H1 (cell line): ENCODE results near the gene C5. TPM values are rescaled to one million over a fixed set of nuclear protein-coding genes. Genes with fewer than 3 reads are reported as not detected.
A peak's percentile ranks its signal among the peaks of the same experiment; 100 is the strongest.

Source experiments
- CTCF ChIA-PET: fragments of 300-600 bp; sonication (Branson Sonifier 250); formaldehyde crosslinking; loops from one replicate; lab custom pipeline; 2021; ENCODE audit not compliant: partially characterized antibody; lab: Charles Lee
- POLR2A ChIA-PET: fragments of 300-600 bp; sonication (Branson Sonifier 250); formaldehyde crosslinking; loops from one replicate; lab custom pipeline; 2021; ENCODE audit warnings: inconsistent platforms; ENCODE audit not compliant: partially characterized antibody; lab: Charles Lee
- DNase-seq, 2 experiments: peaks; one replicate each; pipeline versions ENCODE4 v3.0.0 to v3.0.0-alpha.2; 2010 to 2022; ENCODE audit warnings: low spot score in 2 of 2, low read depth in 1 of 2, mixed read lengths in 1 of 2
- FAIRE-seq: peaks from 2 replicates; lab custom pipeline; 2011; peaks lifted over from hg19 to GRCh38; lab: Jason Lieb, UNC
- H2AFZ ChIP-seq: 2 replicates; pipeline ENCODE4 v1.8.1; 2012; ENCODE audit warnings: low read length, inconsistent platforms
- H2AK5ac ChIP-seq: 2 replicates; pipeline ENCODE4 v1.6.1; 2013; ENCODE audit warnings: low read depth, low read length
- H2BK120ac ChIP-seq: replicated peaks from 2 replicates; pipeline ENCODE3; 2013; ENCODE audit warnings: low read depth, low read length, inconsistent platforms
- H2BK12ac ChIP-seq: 2 replicates; pipeline ENCODE4 v1.6.1; 2013; ENCODE audit warnings: low read depth, low read length
- H2BK15ac ChIP-seq: 2 replicates; pipeline ENCODE4 v1.6.1; 2013; ENCODE audit warnings: low read length
- H2BK20ac ChIP-seq: 2 replicates; pipeline ENCODE4 v1.6.1; 2013; ENCODE audit warnings: low read length
- H2BK5ac ChIP-seq: 2 replicates; pipeline ENCODE4 v1.6.1; 2013; ENCODE audit warnings: low read depth, low read length
- H3K14ac ChIP-seq: 2 replicates; pipeline ENCODE4 v1.6.1; 2013; ENCODE audit warnings: inconsistent platforms; ENCODE audit not compliant: insufficient read length
- H3K18ac ChIP-seq: 2 replicates; pipeline ENCODE4 v1.6.1; 2013; ENCODE audit warnings: low read length; ENCODE audit errors: extremely low read depth
- H3K23ac ChIP-seq: 2 replicates; pipeline ENCODE4 v1.6.1; 2013; ENCODE audit warnings: inconsistent platforms; ENCODE audit not compliant: insufficient read length
- H3K23me2 ChIP-seq: 2 replicates; pipeline ENCODE4 v1.6.1; 2013; ENCODE audit warnings: low read depth, low read length
- H3K27ac ChIP-seq: 2 replicates; pipeline ENCODE4 v1.6.1; 2011; ENCODE audit warnings: low read depth, low read length, inconsistent platforms
- H3K27me3 ChIP-seq, 4 experiments: replicated peaks in 1 of 4; 1 replicate in 1 of 4; 2 replicates in 3 of 4; pipeline versions ENCODE4 v1.6.1 to v1.8.1; 2011 to 2013; ENCODE audit warnings: low read length in 3 of 4, mild to moderate bottlenecking in 3 of 4, inconsistent platforms in 2 of 4, mixed read lengths in 2 of 4, moderate library complexity in 1 of 4; ENCODE audit not compliant: control insufficient read depth in 3 of 4, insufficient read depth in 3 of 4; ENCODE audit errors: extremely low read depth in 1 of 4
- H3K36me3 ChIP-seq, 4 experiments: 2 replicates each; pipeline versions ENCODE4 v1.6.1 to v1.8.1; 2011 to 2013; ENCODE audit warnings: mild to moderate bottlenecking in 4 of 4, low read length in 3 of 4, moderate library complexity in 2 of 4, control low read depth in 1 of 4, inconsistent platforms in 1 of 4; ENCODE audit not compliant: insufficient read depth in 4 of 4, control insufficient read depth in 2 of 4
- H3K4ac ChIP-seq: replicated peaks from 2 replicates; pipeline ENCODE3; 2013; ENCODE audit warnings: low read length, low read depth, mixed read lengths, inconsistent platforms; ENCODE audit not compliant: insufficient read length
- H3K4me1 ChIP-seq, 4 experiments: replicated peaks in 1 of 4; 1 replicate in 1 of 4; 2 replicates in 3 of 4; pipeline versions ENCODE4 v1.6.1 to v1.8.1; 2011 to 2013; ENCODE audit warnings: low read length in 3 of 4, inconsistent platforms in 2 of 4, mixed read lengths in 1 of 4; ENCODE audit not compliant: insufficient read depth in 4 of 4, control insufficient read depth in 3 of 4
- H3K4me2 ChIP-seq, 2 experiments: 2 replicates each; pipeline versions ENCODE4 v1.6.1 to v1.8.1; 2011 to 2013; ENCODE audit warnings: low read depth in 2 of 2, low read length in 2 of 2, control low read depth in 1 of 2, inconsistent platforms in 1 of 2, mild to moderate bottlenecking in 1 of 2; ENCODE audit not compliant: insufficient read depth in 1 of 2
- H3K4me3 ChIP-seq, 4 experiments: fragments of 200-600, 300-600 bp in 1 of 4; sonication (generic), shearing (Covaris generic), sonication (Bioruptor Twin) in 1 of 4; 2 replicates each; pipeline versions ENCODE4 v1.5.1 to v1.8.1; 2011 to 2016; ENCODE audit warnings: low read length in 4 of 4, low read depth in 3 of 4, control low read depth in 2 of 4, inconsistent platforms in 2 of 4, mild to moderate bottlenecking in 2 of 4, mixed read lengths in 1 of 4, moderate library complexity in 1 of 4; ENCODE audit not compliant: insufficient read depth in 2 of 4; ENCODE audit errors: extremely low read depth in 1 of 4
- H3K56ac ChIP-seq: replicated peaks from 2 replicates; pipeline ENCODE3; 2013; ENCODE audit warnings: low read depth, mild to moderate bottlenecking, mixed read lengths, low read length, inconsistent platforms; ENCODE audit not compliant: insufficient read length
- H3K79me1 ChIP-seq: 2 replicates; pipeline ENCODE4 v1.6.1; 2013; ENCODE audit warnings: low read depth, low read length, control low read depth
- H3K79me2 ChIP-seq, 2 experiments: 2 replicates each; pipeline versions ENCODE4 v1.6.1 to v1.8.1; 2012 to 2013; ENCODE audit warnings: low read length in 2 of 2, mild to moderate bottlenecking in 2 of 2, inconsistent platforms in 1 of 2; ENCODE audit not compliant: insufficient read depth in 2 of 2, control insufficient read depth in 1 of 2
- H3K9ac ChIP-seq, 4 experiments: replicated peaks in 1 of 4; 1 replicate in 1 of 4; 2 replicates in 3 of 4; pipeline versions ENCODE4 v1.6.1 to v1.8.1; 2011 to 2013; ENCODE audit warnings: low read depth in 3 of 4, low read length in 3 of 4, control low read depth in 2 of 4, mild to moderate bottlenecking in 2 of 4, moderate library complexity in 2 of 4, inconsistent platforms in 1 of 4; ENCODE audit errors: extremely low read depth in 1 of 4
- H3K9me3 ChIP-seq, 2 experiments: 2 replicates each; pipeline versions ENCODE4 v1.6.1 to v1.8.1; 2012 to 2013; ENCODE audit warnings: mild to moderate bottlenecking in 2 of 2, moderate library complexity in 2 of 2, control low read depth in 1 of 2, inconsistent platforms in 1 of 2, low read depth in 1 of 2, low read length in 1 of 2, mixed read lengths in 1 of 2; ENCODE audit not compliant: insufficient read depth in 2 of 2
- H4K20me1 ChIP-seq, 2 experiments: replicated peaks in 1 of 2; 2 replicates each; pipeline versions ENCODE3 to v1.8.1; 2011 to 2013; ENCODE audit warnings: inconsistent platforms in 2 of 2, low read length in 2 of 2, mild to moderate bottlenecking in 1 of 2; ENCODE audit not compliant: insufficient read depth in 2 of 2, control insufficient read depth in 1 of 2
- H4K5ac ChIP-seq: 2 replicates; pipeline ENCODE4 v1.6.1; 2013; ENCODE audit warnings: low read length, low read depth, mixed read lengths, inconsistent platforms; ENCODE audit not compliant: insufficient read length
- H4K8ac ChIP-seq: 2 replicates; pipeline ENCODE4 v1.8.0; 2013; ENCODE audit warnings: mild to moderate bottlenecking, moderate library complexity, low read length, inconsistent platforms; ENCODE audit not compliant: insufficient read depth; ENCODE audit errors: extremely low read depth
- H4K91ac ChIP-seq: replicated peaks from 2 replicates; pipeline ENCODE3; 2013; ENCODE audit warnings: low read length, mixed read lengths, inconsistent platforms; ENCODE audit not compliant: insufficient read length
- ATF3 ChIP-seq: IDR thresholded peaks from 2 replicates; pipeline ENCODE4 v1.6.1; 2011; ENCODE audit warnings: low read depth, mild to moderate bottlenecking, low read length; ENCODE audit not compliant: insufficient read depth
- CBX5 ChIP-seq: fragments of 300-800, 300-1000 bp; sonication (generic); IDR thresholded peaks from 2 replicates; pipeline ENCODE4 v1.7.1; 2016; ENCODE audit warnings: antibody characterized with exemption, low read length, low read depth
- EP300 ChIP-seq, 2 experiments: IDR thresholded peaks; 1 replicate in 1 of 2; 2 replicates in 1 of 2; pipeline ENCODE4 v1.6.1; 2011 to 2012; ENCODE audit warnings: low read depth in 2 of 2, low read length in 2 of 2, mild to moderate bottlenecking in 2 of 2, borderline replicate concordance in 1 of 2, inconsistent platforms in 1 of 2, moderate library complexity in 1 of 2
- NANOG ChIP-seq: IDR thresholded peaks from 2 replicates; pipeline ENCODE4 v1.6.1; 2011; ENCODE audit warnings: low read length, low read depth, mild to moderate bottlenecking, inconsistent platforms; ENCODE audit not compliant: insufficient read depth, poor library complexity, severe bottlenecking
- NRF1 ChIP-seq: IDR thresholded peaks from 2 replicates; pipeline ENCODE4 v1.6.1; 2011; ENCODE audit warnings: mild to moderate bottlenecking, low read depth, low read length, improper control_type of control experiment
- POLR2AphosphoS5 ChIP-seq: IDR thresholded peaks from 2 replicates; pipeline ENCODE4 v1.6.1; 2011; ENCODE audit warnings: low read depth, low read length
- POU5F1 ChIP-seq: IDR thresholded peaks from 2 replicates; pipeline ENCODE4 v1.6.1; 2011; ENCODE audit warnings: low read depth, mild to moderate bottlenecking, low read length, moderate library complexity
- RBBP5 ChIP-seq: IDR thresholded peaks from 2 replicates; pipeline ENCODE4 v1.7.1; 2012; ENCODE audit warnings: low read depth, mild to moderate bottlenecking, inconsistent platforms, low read length, moderate library complexity, borderline replicate concordance
- SAP30 ChIP-seq: fragments of 300-600 bp; sonication (generic); IDR thresholded peaks from 2 replicates; pipeline ENCODE4 v1.7.1; 2012; ENCODE audit warnings: low read length, moderate library complexity, mild to moderate bottlenecking, inconsistent platforms; ENCODE audit not compliant: insufficient read depth, insufficient replicate concordance
- SP4 ChIP-seq: IDR thresholded peaks from 2 replicates; pipeline ENCODE4 v1.6.1; 2012; ENCODE audit warnings: low read length, inconsistent platforms
- TAF1 ChIP-seq: IDR thresholded peaks from 2 replicates; pipeline ENCODE4 v1.6.1; 2011; ENCODE audit warnings: mild to moderate bottlenecking, low read depth, low read length
- WGBS, 2 experiments: shearing (Covaris generic) in 1 of 2; methylation state at CpG; one replicate each; pipeline versions ENCODE4 v1.1.6 to v1.1.7; 2013 to 2015; ENCODE audit warnings: low lambda C conversion rate in 2 of 2, mixed read lengths in 2 of 2, inconsistent platforms in 1 of 2, low coverage in 1 of 2, missing lambda C conversion rate in 1 of 2; ENCODE audit not compliant: insufficient replicate concordance in 2 of 2, insufficient coverage in 1 of 2, insufficient read length in 1 of 2; ENCODE audit errors: extremely low coverage in 1 of 2, missing lambda C conversion rate in 1 of 2; 5-methylcytosine and 5-hydroxymethylcytosine counted together
- polyA plus RNA-seq, 7 experiments: library from polyadenylated mRNA; depleted of rRNA in 3 of 7; stranded (reverse) in 5 of 7; unstranded in 2 of 7; fragments of >200 nt in 5 of 7; fragments of 200-250 nt in 2 of 7; gene quantifications; 1 replicate in 5 of 7; 2 replicates in 1 of 7; 4 replicates in 1 of 7; pipeline versions ENCODE4 v1.2.1 to v1.2.3, GENCODE V29; 2011 to 2013; ENCODE audit warnings: missing spikeins in 2 of 7, mixed read lengths in 2 of 7
- total RNA-seq: library from RNA; stranded (reverse); fragmentation: NEBNext Ultra II Directional; extraction: Animal tissue kit (Norgen Biotek cat#: 25700); gene quantifications from 2 replicates; pipeline ENCODE4 v1.2.1, GENCODE V29; 2021

Gene C5
- total and polyA plus RNA-seq, 2 of the 8 experiments (the other 6 are each of a cell fraction or from before 2014, with no cell fraction given), result 0.24 to 0.35 TPM

GRCh38 chr9:120923620-120924328 lies 126.3 kb downstream of the C5 start:
- Histone ChIP-seq H3K4me1 (peaks cover 0 to 23% (median 12%) of the 10 kb centered on the region in 4 experiments; a peak in 6 of 7 replicates), H3K79me2 (no peaks in the 10 kb centered on the region), H4K91ac (no peak overlapping the region), H2BK120ac (no peak overlapping the region), H3K14ac (no peak overlapping the region), H3K9ac (no peak overlapping the region), H4K8ac (no peak overlapping the region), H2BK20ac (no peak overlapping the region; the same call in 1 of the 2 replicates), H3K4me3 (no peak overlapping the region), H3K23me2 (peaks cover 3% of the 10 kb centered on the region; the same call in 1 of the 2 replicates), H3K4me2 (no peak overlapping the region), H3K9me3 (no peaks in the 10 kb centered on the region), H3K79me1 (no peaks in the 10 kb centered on the region), H3K36me3 (no peaks in the 10 kb centered on the region; a peak in 1 of 8 replicates), H3K4ac (no peak overlapping the region), H2AFZ (no peak overlapping the region), H3K27ac (no peak overlapping the region), H2BK5ac (no peak overlapping the region), H2BK12ac (peak overlapping the region; percentile 43; the same call in 1 of the 2 replicates), H4K20me1 (no peaks in the 10 kb centered on the region), H2BK15ac (peak overlapping the region; percentile 98; the same call in 1 of the 2 replicates), H3K18ac (no peak overlapping the region), H2AK5ac (peak overlapping the region; percentile 72; the same call in 1 of the 2 replicates), H3K23ac (no peak overlapping the region), H4K5ac (no peak overlapping the region), H3K27me3 (peaks cover 0 to 6% (median 2%) of the 10 kb centered on the region in 4 experiments; a peak in 1 of 7 replicates), H3K56ac (no peak overlapping the region)
- FAIRE-seq (no peak), DNase-seq (no peak)
- CTCF ChIA-PET, result interaction anchor here (1.2 to 3.0 kb wide), 11 partner anchors 9 to 171 kb away, joined by 3 to 16 read pairs (median 4); no protein-coding TSS in a partner anchor
- 90% methylated on average over 11 of the region's 11 CpGs; no CpG with 5 or more reads in 1 of the 2 experiments for WGBS, 2 experiments
- POLR2A ChIA-PET, result interaction anchor here (0.6 to 2.0 kb wide), 4 partner anchors 8 to 187 kb away, joined by 3 to 7 read pairs (median 3); no protein-coding TSS in a partner anchor
- TF ChIP-seq POU5F1 (no peak), NRF1 (no peak), EP300 (IDR thresholded peaks at IDR 0.05; ENCODE audit: borderline replicate concordance in 1 of 2, low read depth in 2 of 2, low read length in 2 of 2) (no peak), TAF1 (no peak), ATF3 (no peak), NANOG (no peak), CBX5 (no peak), RBBP5 (no peak), POLR2AphosphoS5 (no peak), SP4 (no peak), SAP30 (no peak)
